MCF 10A (cell line): ENCODE results near the gene CAVIN3. TPM values are rescaled to one million over a fixed set of nuclear protein-coding genes. Genes with fewer than 3 reads are reported as not detected.
A peak's percentile ranks its signal among the peaks of the same experiment; 100 is the strongest.

Experiments used
- BruUV-seq: library from RNA; stranded (reverse); fragments of 400-500 nt; replicated peaks from 2 replicates; lab custom pipeline; 2021; lab: Mats Ljungman, UMichigan
- CTCF ChIA-PET: fragments of 300-600 bp; sonication (Branson Sonifier 250); formaldehyde crosslinking; extraction: SDS; loops from one replicate; lab custom pipeline; 2021; ENCODE audit warnings: antibody characterized with exemption, inconsistent platforms; lab: Yijun Ruan, JAX
- POLR2A ChIA-PET: fragments of 300-600, 350-650 bp; sonication (Branson Sonifier 250); formaldehyde crosslinking; extraction: SDS; loops from one replicate; lab custom pipeline; 2020; ENCODE audit warnings: antibody characterized with exemption, inconsistent platforms; lab: Yijun Ruan, JAX
- DNase-seq: peaks from one replicate; pipeline ENCODE4 v3.0.0-alpha.2; 2018; ENCODE audit not compliant: unreplicated experiment
- H3K27ac Mint-ChIP-seq: one replicate; pipeline ENCODE4 v1.8.0; 2022; ENCODE audit warnings: mild to moderate bottlenecking, low read depth, mixed read lengths; ENCODE audit not compliant: unreplicated experiment
- H3K27me3 Mint-ChIP-seq: one replicate; pipeline ENCODE4 v1.8.0; 2022; ENCODE audit warnings: mixed read lengths; ENCODE audit not compliant: insufficient read depth, unreplicated experiment
- H3K36me3 Mint-ChIP-seq: one replicate; pipeline ENCODE4 v1.8.0; 2022; ENCODE audit warnings: mild to moderate bottlenecking, moderate library complexity, mixed read lengths; ENCODE audit not compliant: insufficient read depth, unreplicated experiment
- H3K4me1 Mint-ChIP-seq: one replicate; pipeline ENCODE4 v1.8.0; 2022; ENCODE audit warnings: mixed read lengths; ENCODE audit not compliant: insufficient read depth, unreplicated experiment
- H3K4me3 Mint-ChIP-seq: one replicate; pipeline ENCODE4 v1.8.0; 2022; ENCODE audit warnings: mild to moderate bottlenecking, moderate library complexity, mixed read lengths; ENCODE audit not compliant: unreplicated experiment
- H3K9me3 Mint-ChIP-seq: one replicate; pipeline ENCODE4 v1.8.0; 2022; ENCODE audit warnings: mixed read lengths; ENCODE audit not compliant: unreplicated experiment
- intact Hi-C: fragments of 100-400 bp; cut with micrococcal nuclease; formaldehyde crosslinking; loops from 2 replicates; pipeline ENCODE4 v1.14.1; 2022
- total RNA-seq: library from RNA; stranded (reverse); gene quantifications from 2 replicates; pipeline ENCODE4 v1.2.3, GENCODE V29; 2022
- TF ChIP-seq, protein P1 (sequence below): fragments of 200-600 bp; IDR thresholded peaks from one replicate; pipeline ENCODE4 v1.8.0; 2022; ENCODE audit warnings: antibody characterized with exemption, mild to moderate bottlenecking; ENCODE audit not compliant: unreplicated experiment

The CAVIN3 gene
- total RNA-seq, 1 experiment from 2014 or later, result 69.9 TPM

DNA sequence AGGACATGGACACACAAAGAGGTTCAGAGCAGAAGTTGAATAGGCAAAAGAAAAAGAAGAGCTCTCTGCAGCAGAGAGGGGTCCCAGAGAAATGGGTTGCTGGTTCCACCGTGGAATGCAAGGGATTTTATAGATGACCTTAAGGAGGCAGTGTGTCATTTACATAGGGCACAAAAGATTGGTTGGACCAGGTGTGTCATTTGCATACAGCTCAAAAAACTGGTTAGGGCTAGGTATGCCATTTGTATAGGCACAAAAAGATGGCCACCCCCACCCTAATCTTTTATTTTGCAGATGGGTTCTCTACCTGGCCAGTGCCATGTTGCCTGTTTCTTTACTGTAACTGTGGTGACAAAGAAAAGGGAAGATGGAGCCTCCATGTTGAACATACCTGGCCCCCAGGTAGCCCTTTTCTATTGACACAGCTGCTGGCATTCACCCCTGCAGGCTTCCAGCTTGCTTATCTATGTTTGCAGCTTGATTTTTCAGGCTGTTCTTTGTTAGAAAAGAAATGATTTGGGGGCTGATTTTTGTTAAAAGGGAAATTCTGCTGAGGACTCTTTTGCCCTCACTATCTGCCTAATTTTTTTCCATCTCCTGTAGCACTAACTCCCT, 3.1 kb upstream of the CAVIN3 start:
- Mint-ChIP-seq H3K4me3 (no peak overlapping the region), H3K27me3 (no peaks in the 10 kb centered on the region), H3K27ac (no peak overlapping the region), H3K9me3 (no peaks in the 10 kb centered on the region), H3K4me1 (peaks cover 26% of the 10 kb centered on the region), H3K36me3 (peaks cover 3% of the 10 kb centered on the region)
- no TSS peak for BruUV-seq
- intact Hi-C loops, result no loop called here
- no peak for DNase-seq
- TF ChIP-seq, protein P1, sequence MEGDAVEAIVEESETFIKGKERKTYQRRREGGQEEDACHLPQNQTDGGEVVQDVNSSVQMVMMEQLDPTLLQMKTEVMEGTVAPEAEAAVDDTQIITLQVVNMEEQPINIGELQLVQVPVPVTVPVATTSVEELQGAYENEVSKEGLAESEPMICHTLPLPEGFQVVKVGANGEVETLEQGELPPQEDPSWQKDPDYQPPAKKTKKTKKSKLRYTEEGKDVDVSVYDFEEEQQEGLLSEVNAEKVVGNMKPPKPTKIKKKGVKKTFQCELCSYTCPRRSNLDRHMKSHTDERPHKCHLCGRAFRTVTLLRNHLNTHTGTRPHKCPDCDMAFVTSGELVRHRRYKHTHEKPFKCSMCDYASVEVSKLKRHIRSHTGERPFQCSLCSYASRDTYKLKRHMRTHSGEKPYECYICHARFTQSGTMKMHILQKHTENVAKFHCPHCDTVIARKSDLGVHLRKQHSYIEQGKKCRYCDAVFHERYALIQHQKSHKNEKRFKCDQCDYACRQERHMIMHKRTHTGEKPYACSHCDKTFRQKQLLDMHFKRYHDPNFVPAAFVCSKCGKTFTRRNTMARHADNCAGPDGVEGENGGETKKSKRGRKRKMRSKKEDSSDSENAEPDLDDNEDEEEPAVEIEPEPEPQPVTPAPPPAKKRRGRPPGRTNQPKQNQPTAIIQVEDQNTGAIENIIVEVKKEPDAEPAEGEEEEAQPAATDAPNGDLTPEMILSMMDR, result no peak
- POLR2A ChIA-PET, result no interaction called here
- CTCF ChIA-PET, result interaction anchor here (0.9 to 17.9 kb wide), 10 partner anchors 10 to 300 kb away, joined by 3 to 185 read pairs (median 6); no protein-coding TSS in a partner anchor

DNA sequence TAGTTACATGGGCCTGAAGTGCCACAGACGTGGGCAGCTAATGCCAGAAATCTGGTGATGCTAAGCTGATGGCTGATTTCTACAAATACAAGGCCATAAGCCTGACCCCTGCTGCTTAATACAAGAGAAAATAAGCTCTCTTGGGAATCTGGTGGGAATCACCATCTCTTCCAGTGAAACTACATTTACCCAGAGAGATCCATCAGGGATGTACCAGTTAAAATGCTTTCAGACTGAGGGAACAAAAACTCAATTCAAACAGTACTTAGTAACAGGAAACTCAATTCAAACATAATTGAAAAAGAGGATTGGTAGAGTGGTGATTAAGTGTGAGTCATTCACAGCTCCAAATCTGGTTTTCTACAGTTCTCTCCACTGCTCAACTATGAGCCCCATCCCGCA, 1.7 kb upstream of the CAVIN3 start:
- Mint-ChIP-seq H3K4me3 (peak overlapping the region; percentile 86), H3K27ac (peak overlapping the region; percentile 97), H3K4me1 (peaks cover 36% of the 10 kb centered on the region), H3K36me3 (peaks cover 7% of the 10 kb centered on the region), H3K9me3 (no peaks in the 10 kb centered on the region), H3K27me3 (no peaks in the 10 kb centered on the region)
- intact Hi-C loops, result no loop called here
- DNase-seq, result peak; percentile 64
- TF ChIP-seq, protein P1, result no peak
- POLR2A ChIA-PET, result interaction anchor here (0.7 to 6.3 kb wide), 6 partner anchors 15 to 296 kb away, joined by 3 to 59 read pairs (median 6); partner anchors contain the start of gene FHIP1B
- CTCF ChIA-PET, result interaction anchor here (0.6 to 17.9 kb wide), 18 partner anchors 10 to 1996 kb away, joined by 3 to 185 read pairs (median 4); partner anchors contain the start of gene MRPL17
- no TSS peak for BruUV-seq

DNA sequence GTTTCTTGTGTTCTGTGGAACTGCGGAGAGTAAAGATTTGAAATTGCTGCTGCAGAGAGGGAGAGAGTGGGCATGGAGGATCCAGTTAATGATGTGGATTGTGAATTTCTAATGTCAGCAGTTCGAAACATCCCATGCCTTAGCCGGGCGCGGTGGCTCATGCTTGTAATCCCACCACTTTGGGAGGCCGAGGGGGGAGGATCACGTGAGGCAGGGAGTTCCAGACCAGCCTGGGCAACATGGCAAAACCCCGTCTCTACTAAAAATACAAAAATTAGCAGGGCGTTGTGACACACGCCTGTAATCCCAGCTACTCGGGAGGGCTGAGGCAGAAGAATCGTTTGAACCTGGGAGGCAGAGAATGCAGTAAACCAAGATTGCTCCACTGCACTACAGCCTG, 1.1 kb upstream of the CAVIN3 start:
- DNase-seq, result no peak
- Mint-ChIP-seq H3K9me3 (no peaks in the 10 kb centered on the region), H3K36me3 (peaks cover 7% of the 10 kb centered on the region), H3K27me3 (no peaks in the 10 kb centered on the region), H3K4me3 (peak overlapping the region; percentile 86), H3K4me1 (peaks cover 36% of the 10 kb centered on the region), H3K27ac (peak overlapping the region; percentile 97)
- POLR2A ChIA-PET, result interaction anchor here (0.6 to 6.3 kb wide), 5 partner anchors 20 to 299 kb away, joined by 3 to 59 read pairs (median 12); partner anchors contain the start of gene FHIP1B
- TF ChIP-seq, protein P1, result no peak
- intact Hi-C loops, result no loop called here
- CTCF ChIA-PET, result interaction anchor here (0.6 to 17.9 kb wide), 15 partner anchors 9 to 298 kb away, joined by 3 to 185 read pairs (median 4); no protein-coding TSS in a partner anchor
- BruUV-seq, result no TSS peak

DNA sequence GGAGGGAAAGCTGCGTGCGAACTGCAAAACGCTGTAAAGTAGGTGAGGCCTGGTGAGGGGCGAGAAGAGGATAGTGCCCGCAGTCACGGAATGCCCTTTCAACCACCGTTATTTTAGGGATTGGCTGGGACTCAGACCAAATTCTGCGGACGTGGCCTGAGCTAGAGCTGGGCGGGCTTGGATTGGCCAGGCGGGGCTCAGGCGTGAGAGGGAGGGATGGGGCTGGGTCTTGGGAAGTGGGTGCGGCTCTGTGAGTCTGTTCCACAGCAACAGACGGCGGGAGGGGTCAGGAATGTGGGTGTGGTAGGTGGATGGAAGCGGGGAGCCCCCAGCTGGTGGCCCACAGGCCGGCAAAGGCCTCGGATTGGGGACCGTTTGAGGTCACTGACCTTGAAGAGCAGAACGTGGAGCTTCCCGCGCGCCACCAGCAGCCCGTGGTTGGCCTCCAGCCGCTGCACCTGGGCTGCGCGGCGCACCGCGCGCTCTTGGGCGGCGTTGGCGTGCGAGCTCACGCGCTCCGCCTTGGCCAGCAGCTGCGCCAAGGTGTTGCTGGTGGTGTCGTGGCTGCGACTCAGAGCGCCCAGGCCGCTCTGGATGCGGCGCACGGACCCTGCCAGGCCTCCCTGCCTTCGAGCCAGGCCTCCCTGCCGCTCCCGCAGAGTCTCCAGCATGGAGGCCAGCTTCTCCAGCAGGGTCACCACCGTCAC, 444 bp downstream of the CAVIN3 start:
- Mint-ChIP-seq H3K4me3 (peak overlapping the region; percentile 86), H3K9me3 (no peaks in the 10 kb centered on the region), H3K27ac (peak overlapping the region; percentile 97), H3K27me3 (no peaks in the 10 kb centered on the region), H3K36me3 (peaks cover 7% of the 10 kb centered on the region), H3K4me1 (peaks cover 36% of the 10 kb centered on the region)
- ChIA-PET CTCF (interaction anchor here (0.6 to 17.9 kb wide), 20 partner anchors 12 to 1079 kb away, joined by 3 to 185 read pairs (median 3); no protein-coding TSS in a partner anchor), POLR2A (interaction anchor here (0.6 to 6.3 kb wide), 33 partner anchors 11 to 1716 kb away, joined by 3 to 59 read pairs (median 4); partner anchors contain the start of genes APBB1, ARFIP2, FHIP1B and MRPL17)
- intact Hi-C loops, result loop anchor here (1.0 kb wide), 2 partner anchors 33 to 86 kb away; partner anchors contain the start of gene FHIP1B
- BruUV-seq, result TSS peak; percentile 50
- TF ChIP-seq, protein P1, result no peak
- DNase-seq, result peak; percentile 95
